HG03066 (cell line): ENCODE measurements around the gene ZNF611.
"Not testable (repeated sequence)": the region's sequence is repeated elsewhere in the genome, so short reads cannot be mapped to it uniquely, and the experiment has no call there.

ENCODE experiments used
- ATAC-seq: cut with Tn5 transposase; IDR thresholded peaks from one replicate; pipeline ENCODE4 v1.9.1; 2021; ENCODE audit warnings: low read depth; ENCODE audit not compliant: unreplicated experiment

ZNF611 gene

DNA sequence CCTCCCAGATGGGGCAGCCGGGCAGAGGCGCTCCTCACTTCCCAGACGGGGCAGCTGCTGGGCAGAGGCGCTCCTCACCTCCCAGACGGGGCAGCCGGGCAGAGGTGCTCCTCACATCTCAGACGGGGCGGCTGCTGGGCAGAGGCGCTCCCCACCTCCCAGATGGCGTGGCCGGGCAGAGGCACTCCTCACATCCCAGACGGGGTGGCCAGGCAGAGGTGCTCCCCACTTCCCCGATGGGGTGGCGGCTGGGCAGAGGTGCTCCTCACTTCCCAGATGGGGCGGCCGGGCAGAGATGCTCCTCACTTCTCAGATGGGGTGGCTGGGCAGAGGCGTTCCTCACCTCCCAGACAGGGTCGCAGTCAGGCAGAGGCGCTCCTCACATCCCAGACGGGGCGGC is 14.3 kb downstream of the ZNF611 start:
- ATAC-seq, result not testable (repeated sequence)

DNA sequence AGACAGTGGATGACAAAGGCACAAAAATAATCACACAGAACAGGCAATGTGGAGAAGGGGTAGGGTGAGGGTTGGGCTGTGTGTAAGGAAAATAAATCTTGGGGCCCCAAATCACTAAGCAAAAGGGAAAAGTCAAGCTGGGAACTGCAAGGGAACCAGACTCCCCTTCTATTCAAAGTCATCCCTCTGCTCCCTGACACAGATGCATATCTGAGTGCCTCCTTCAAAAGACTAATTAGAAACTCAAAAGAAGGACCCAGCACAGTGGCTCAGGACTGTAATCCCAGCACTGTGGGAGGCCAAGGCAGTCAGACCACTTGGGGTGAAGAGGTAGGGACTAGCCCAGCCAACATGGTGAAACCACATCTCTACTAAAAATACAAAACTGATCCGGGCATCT is 18.3 kb downstream of the ZNF611 start:
- ATAC-seq, result no peak

DNA sequence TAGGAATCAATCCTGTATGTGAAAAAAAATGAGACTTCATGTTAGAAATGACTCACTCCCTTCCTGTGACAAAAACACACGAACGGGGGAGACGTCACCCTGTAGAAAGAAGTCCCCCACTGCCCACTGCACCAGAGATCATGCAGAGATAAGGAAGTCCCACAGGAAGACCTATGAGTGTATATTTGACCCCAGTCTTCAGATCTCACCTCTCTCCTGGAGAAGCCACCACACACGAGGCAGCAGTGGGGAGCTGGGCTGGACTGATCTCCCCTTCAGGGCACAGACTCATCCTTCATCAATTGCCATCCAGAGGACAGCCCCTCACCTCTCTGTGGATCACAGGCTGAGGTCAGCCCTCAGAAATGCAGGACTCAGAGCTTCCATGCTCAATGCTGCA is 18.9 kb downstream of the ZNF611 start:
- ATAC-seq, result not testable (repeated sequence)

DNA sequence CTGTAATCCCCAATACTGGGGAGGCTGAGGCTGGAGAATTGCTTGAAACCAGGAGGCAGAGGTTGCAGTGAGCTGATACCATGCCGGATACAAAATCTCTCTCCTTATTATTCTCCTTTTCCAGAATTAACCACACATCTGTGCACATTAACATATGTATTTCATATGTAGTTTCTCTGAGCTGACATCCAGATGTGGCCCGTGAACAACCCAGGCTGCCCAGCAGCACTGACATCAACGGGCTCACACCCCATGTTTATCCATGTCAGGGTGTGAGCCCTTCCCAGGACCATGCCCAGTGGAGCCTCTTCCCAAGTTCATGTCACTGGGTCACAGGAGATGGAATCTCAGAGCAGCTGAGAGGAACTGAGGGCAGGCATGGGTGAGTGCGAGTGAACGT is 19.5 kb downstream of the ZNF611 start:
- ATAC-seq, result not testable (repeated sequence)

DNA sequence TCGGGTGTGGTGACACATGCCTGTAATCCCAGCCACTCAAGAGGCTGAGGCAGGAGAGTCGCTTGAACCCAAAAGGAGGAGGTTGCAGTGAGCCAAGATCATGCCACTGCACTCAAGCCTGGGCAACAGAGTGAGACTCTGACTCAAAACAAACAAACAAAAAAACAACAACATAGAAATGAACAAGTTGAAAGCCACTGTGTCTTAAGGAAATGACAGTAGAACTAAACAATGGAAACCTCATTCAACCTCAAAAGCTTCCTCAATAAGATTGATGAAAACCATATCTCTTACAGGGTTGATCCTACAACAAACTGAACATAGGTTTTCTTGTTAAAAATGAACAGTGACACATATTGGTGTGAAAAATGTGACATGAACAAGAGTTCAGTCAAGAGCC is 21.8 kb downstream of the ZNF611 start:
- not testable (repeated sequence) for ATAC-seq

DNA sequence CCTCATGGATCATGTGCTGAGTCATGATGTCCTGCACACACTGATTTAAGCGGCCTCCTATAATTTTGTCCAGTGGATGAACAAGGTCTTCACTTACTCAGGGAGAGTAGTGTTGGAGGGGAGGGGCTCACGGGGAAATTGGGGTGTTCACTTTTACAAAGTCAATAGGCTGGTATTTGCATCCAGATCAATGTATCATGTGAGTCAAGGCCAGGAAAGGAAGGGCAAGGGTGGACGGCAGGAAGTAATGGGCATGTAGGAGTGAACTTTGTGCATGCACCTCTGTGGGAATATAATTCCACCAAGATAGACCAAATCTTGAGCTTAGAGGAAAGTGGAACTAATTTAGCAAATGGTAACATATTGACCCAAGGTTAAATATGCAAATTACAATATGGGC is 23.2 kb downstream of the ZNF611 start:
- not testable (repeated sequence) for ATAC-seq

DNA sequence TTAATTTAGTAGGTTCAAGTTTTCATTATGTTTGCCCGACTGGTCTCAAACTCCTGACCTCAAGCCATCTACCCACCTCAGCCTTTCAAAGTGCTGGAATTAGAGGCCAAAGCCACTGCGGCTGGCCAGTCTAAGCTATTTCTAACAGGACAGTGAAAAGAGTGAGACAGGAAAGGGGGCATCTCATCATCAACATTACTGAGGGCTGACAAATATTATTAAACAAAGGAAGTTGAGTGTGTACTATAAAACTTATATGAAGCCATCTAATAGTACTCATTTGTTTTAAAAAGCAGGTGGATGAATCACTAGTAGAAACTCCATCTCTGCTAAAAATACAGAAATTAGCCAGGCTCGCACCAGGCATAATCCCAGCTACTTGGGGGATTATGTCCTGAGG is 24.3 kb downstream of the ZNF611 start:
- ATAC-seq, result no peak

DNA sequence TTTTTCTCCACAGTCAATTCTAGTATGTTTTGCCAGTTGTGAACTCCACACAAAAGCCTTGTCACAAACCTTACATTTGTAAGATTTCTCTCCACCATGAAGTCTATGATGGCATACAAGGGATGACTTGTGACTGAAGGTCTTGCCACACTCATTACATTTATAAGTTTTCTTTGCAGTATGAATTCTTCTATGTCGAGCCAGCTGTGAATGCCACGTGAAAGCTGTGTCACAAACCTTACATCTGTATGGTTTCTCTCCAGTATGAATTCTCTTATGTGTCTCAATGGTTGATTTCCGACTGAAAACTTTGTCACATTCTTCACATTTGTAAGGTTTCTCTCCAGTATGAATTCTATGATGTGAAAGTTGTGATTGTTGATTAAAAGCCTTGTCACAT is 29.2 kb downstream of the ZNF611 start:
- not testable (repeated sequence) for ATAC-seq

DNA sequence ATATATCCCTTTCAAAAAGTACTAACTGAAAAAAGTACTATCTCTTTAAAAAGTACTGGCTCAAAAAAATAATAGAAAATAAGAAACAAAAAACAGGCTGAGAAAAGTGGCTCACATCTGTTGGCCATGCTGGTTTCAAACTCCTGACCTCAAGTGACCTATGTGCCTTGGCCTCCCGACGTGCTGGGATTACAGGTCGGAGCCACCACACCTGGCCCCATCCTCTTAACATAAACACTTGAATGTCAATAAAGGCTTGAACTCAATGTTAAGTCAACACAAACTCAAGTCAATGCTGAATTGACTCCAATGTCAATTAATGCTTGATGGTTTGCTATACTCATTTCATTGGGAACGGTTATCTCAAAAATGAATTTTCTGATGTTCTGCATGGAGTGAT is 30.9 kb downstream of the ZNF611 start:
- ATAC-seq, result no peak

DNA sequence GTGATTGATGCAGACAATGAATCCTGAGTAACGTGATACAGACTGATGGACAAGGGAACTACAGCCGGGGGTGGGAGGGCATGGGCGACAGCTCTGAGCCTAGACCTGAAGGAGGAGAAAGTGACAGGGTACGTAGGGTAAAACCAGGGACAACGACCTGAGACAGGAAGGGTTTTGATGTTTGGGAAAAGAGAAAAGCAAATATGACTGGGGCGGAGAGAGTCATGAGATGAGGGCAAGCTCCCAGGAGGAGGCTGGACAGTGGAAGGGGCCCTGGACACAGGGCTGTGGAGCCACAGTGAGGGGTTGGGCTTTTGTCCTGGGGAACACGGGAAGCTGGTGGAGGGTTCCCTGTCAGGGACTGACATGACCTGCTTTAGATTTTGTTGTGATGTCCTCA is 34.2 kb downstream of the ZNF611 start:
- ATAC-seq, result no peak

DNA sequence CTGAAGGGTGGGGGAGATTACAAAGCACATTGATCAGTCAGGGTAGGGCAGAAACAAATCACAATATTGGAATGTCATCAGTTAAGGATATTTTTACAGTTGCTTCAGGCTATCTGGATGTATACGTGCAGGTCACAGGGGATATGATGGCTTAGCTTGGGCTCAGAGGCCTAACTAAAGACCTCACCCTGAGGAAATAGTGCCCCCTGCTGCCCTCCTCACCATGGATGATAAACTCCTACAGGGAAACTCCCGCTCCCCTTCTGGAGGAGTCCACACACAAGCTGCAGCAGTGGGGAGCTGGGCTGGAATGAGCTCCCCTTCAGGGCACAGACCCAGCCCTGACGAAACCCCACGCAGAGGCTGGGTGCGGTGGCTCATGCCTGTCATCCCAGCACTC is 35.3 kb downstream of the ZNF611 start:
- ATAC-seq, result not testable (repeated sequence)

DNA sequence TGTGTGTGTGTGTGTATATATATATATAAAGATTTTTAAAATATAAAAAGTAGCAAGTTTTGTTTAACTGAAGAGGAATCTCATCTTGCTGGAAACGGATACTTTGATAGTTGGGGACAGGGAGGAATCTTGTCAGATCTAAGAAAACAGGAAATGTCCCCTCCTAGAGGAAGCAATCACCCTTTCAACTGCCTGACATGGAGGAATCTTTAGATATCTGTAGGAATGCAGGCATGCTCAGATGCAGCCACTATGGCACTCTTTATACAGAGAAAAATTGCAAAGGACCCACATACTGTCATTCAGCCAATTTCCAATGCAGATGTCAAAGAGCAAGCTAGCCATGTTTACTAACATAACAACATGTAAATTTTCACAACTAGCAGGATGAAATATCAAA is 38.8 kb downstream of the ZNF611 start:
- no peak for ATAC-seq

DNA sequence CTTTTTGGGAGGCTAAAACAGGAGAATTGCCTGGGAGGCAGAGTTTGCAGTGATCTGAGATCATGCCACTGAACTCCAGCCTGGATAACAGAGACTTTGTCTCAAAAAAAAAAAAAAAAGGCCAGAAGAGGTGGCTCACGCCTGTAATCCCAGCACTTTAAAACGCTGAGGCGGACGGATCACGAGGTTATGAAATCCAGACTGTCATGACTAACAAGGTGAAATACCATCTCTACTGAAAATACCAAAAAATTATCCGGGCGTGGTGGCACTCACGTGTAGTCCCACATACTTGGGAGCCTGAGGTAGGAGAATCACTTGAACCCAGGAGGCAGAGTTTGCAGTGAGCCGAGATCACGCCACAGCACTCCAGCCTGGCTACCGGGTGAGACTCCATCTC is 39.9 kb downstream of the ZNF611 start:
- ATAC-seq, result no peak

DNA sequence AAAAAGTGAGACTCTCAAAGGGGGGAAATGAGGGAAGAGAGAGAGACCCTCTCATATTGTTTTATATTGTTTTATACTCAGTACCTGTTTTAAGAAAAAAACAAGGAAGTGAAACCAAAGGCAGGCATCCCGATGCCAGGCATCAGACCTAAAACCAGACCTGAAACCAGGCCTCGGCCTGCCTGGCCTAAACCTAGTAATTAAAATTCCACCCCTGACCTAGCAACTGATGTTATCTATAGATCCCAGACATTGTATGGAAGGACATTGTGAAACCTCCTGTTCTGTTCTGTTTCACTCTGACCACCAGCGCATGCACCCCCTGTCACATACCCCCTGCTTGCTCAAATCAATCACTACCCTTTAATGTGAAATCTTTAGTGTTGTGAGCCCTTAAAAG is 40.6 kb downstream of the ZNF611 start:
- ATAC-seq, result not testable (repeated sequence)

DNA sequence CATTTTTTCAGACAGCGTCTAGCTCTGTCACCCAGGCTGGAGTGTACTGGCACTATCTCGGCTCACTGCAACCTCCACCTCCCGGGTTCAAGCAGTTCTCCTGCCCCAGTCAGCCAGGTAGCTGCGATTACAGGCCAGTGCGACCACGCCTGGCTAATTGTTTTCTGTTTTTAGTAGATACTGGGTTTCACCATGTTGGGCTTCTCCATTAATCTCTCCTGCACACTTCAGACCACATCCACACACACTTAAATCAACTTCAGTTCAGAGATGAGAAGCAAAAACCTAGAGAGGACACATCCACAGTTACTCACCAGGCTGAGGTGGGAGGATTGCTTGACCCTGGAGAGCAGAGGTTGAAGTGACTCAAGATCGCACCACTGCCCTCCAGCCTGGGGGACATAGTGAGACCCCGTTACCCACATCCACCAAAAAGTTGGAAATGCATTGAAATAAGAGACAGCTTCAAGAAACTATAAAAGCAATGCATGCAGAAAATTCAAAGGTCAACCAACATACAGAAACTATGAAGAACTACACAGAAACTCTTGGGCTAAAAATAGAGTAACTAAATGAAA is 42.3 kb downstream of the ZNF611 start:
- no peak for ATAC-seq

DNA sequence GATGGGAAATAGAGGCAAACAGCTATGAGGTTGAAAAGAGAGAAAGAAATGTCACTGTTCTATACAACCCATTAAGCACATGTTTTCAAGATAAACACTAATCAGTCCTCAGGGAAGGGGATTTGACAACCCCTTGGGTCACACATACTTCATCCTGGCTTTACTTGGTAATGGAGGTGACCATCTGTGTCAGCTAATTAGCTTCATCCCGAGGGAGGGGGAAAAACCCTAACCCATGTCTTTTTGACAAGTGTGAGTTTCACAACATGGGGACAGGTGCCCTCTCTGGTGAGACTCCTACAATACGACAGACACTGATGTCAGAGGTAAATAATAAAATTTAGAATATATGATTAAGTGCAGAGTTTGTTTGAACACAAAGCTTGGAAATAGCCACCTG is 43.1 kb downstream of the ZNF611 start:
- ATAC-seq, result no peak

DNA sequence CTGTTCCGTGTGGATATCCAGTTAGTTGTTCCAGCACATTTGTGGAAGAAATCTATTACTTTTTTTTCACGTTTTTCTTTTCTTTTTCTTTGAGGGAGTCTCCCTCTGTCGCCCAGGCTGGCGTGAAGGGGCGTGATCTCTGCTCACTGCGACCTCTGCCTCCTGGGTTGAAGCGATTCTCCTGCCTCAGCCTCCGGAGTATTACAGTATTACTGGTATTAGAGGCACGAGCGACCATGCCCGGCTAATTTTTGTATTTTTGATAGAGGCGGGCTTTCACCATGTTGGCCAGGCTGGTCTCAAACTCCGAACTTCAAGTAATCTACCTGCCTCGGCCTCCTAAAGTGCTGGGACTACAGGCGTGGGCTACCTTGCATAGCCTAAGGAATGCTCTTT is 43.6 kb downstream of the ZNF611 start:
- no peak for ATAC-seq

DNA sequence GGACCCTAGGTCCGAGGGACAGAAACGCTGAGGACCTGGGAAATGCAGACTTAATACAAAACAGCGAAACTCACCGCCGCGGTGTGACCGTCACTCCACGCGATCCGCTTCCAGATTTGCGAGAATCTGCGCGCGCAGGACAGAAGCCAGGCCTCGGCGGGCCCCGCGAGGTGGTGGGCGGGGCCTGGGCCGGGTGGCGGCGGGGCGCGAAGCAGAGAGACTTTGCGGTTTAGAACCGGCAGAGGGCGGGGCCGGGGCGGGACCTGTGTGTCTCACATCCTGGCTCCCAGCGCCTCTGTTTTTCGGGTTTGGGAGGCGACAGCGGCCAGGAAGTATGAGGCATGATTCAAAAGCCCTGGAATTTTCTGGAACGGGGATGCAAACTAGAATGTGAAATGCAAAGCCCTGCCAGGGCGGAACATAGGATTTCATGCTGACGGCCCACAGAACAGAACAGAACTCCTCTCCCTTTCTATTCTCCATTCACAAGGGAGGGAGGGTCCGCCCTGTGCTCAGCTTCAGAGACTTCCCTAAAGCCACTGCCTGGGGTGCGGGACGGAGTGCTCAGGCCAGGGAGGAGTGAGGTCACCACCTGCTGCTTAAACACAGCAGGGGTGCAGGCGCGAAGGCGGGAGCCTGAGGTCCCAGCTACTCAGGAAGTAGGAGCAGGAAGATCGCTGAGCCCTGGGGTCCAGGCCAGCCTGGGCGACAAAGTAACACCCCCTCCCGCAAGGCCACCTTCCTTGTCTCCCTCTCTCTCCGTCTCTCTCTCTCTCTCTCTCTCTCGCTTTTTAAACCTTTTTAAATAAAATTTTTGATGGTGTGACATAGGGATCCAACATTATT is 44.3 kb downstream of the ZNF611 start:
- peak; percentile 90 for ATAC-seq

DNA sequence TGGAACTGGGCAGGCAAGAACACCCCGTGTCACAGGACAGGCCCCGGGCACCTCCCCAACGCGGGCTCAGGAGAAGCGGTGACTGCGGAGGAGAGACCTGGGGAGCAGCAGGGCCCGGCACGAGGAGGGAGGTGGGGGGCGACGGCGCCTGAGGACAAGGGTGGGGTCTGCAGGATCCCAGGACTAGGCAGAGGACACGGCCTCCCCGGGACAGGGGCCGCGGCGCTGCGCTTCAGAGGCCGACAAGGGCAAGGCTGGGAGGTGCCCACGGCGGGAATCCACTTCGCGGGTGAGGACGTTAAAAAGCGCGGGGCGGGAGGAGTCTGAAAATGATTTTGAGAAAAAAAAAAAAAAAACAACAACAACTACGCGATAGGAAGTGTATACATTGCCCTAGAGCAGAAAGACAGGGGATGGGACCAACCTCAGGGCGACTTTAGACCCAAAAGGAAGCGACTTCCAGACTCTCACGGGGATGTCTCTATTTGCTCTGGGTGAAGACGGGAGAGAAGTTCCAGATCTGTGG is 44.9 kb downstream of the ZNF611 start:
- peak; percentile 20 for ATAC-seq

DNA sequence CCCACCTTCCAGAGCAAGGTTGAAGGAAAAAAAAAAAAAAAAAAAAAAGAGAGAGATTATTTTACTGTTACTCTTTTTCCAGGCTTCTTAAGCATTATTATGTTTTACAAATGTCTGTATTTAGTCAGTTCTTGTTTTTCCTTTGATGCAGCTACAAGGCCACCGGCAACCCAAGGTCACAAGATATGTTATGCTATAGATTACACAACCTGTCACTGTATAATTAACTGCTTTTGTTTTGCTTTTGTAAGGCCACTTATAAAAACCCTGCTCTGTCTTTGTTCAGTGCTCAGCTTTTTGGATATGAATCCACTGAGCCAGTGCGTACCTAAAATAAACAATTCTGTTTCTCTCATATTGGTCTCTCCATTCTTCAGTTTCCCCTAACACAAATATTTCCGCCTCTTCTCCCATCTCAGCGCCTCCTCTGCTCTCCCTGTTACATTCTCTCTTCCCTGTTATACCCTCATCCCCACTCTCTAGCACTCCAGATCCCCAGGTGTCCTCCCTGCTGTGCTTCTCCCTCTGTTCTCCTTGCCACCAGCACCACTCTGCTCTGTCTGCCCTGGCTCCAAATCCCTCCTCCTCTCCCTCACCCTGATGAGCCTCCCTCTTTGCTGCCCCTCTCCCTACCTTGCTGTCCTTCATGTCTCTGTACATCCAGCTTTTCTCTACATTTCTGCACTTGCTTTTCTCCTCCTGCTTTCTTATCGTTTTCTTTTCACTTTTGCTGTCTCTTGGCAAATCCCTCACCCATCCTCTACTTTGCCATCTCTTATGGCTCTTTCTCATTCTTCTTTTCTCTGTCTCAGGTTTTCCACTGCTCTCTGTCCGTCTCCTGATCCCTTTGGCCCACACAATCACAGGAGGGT is 45.7 kb downstream of the ZNF611 start:
- not testable (repeated sequence) for ATAC-seq

DNA sequence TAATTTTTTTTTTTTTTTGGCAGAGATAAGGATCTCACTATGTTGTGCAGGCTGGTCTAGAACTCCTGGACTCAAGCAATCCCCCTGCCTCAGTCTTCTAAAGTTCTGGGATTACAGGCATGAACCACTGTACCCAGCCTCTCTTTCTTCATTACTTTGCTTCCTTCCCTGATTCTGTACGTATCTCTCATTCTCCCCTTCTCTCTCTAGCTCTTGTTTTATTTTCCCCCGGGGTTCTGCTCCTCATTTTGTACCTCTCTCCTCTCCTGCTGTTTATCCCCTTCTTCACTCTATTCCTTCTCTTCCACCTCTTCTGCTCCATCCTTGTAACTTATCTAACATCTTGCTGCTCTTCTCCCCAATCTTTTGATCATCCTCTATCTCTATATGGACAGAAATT is 46.5 kb downstream of the ZNF611 start:
- no peak for ATAC-seq
